WI38 (cell line): ENCODE measurements around the gene AVPR1B.
"Not testable (repeated sequence)": the region's sequence is repeated elsewhere in the genome, so short reads cannot be mapped to it uniquely, and the experiment has no call there.

Experiments
- H3K4me3 ChIP-seq: 2 replicates; pipeline ENCODE4 v1.5.1; 2011; ENCODE audit warnings: low read depth, mild to moderate bottlenecking, control low read depth, low read length
- TF ChIP-seq, protein P1 (sequence below): IDR thresholded peaks from 2 replicates; pipeline ENCODE4 v1.5.1; 2012; ENCODE audit warnings: low read depth, mild to moderate bottlenecking, control low read depth, low read length

Gene AVPR1B

DNA sequence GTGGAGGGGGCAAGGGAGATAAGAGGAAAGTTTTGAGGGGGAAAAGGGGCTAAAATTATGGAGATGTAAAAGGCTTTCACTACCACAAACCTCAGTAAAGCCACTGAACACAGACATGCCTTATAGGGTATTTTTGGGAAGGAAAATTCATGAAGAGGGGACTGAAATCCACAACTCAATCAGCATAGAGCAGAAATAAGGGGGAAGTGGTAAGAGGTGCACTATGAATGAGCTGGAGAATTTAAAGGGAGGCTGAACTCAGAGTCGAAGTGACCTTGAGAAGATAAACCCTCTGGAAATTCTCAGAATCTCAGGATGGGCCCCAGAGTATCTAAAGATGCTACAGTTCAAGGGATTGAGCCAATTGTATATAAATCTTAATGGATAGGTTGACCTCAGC is 48.9 kb downstream of the AVPR1B start:
- no peak overlapping the region for H3K4me3 ChIP-seq
- TF ChIP-seq, protein P1, sequence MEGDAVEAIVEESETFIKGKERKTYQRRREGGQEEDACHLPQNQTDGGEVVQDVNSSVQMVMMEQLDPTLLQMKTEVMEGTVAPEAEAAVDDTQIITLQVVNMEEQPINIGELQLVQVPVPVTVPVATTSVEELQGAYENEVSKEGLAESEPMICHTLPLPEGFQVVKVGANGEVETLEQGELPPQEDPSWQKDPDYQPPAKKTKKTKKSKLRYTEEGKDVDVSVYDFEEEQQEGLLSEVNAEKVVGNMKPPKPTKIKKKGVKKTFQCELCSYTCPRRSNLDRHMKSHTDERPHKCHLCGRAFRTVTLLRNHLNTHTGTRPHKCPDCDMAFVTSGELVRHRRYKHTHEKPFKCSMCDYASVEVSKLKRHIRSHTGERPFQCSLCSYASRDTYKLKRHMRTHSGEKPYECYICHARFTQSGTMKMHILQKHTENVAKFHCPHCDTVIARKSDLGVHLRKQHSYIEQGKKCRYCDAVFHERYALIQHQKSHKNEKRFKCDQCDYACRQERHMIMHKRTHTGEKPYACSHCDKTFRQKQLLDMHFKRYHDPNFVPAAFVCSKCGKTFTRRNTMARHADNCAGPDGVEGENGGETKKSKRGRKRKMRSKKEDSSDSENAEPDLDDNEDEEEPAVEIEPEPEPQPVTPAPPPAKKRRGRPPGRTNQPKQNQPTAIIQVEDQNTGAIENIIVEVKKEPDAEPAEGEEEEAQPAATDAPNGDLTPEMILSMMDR, result no peak

DNA sequence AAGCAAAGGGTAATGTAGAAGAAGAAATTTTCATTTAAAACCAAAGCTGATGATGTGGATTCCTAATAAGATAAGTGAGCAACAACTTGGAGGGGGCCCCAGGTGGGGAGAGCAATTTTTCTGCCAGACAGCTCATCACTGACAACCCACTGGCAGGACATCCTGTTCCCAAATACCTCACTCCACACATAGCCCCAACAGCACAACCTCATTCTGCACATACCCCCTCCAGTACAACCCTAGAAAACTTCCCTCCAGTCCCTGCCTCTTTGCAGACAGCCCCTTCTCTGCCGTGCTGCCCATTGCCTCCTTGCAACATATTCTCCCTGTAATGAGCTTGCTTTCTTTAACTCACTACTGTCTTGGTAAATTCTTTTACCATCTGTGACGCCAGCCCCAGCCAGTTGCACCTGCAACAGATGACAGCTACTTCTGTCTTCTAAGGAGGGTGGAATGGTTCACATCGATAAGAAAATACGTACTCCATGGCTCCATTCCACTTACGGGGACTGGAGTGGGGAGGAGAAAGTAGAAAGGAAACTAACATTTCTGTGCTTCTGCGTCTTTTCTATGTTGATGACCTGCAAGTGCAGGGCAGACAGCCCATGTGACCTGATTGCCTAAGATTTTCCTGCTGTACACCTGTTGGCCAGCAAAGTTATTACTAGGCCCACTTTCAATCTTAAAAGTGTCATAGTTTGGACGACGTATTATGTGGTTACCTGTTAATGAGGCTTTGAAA is 49.5 kb downstream of the AVPR1B start:
- no peak overlapping the region for H3K4me3 ChIP-seq
- TF ChIP-seq, protein P1, result no peak

DNA sequence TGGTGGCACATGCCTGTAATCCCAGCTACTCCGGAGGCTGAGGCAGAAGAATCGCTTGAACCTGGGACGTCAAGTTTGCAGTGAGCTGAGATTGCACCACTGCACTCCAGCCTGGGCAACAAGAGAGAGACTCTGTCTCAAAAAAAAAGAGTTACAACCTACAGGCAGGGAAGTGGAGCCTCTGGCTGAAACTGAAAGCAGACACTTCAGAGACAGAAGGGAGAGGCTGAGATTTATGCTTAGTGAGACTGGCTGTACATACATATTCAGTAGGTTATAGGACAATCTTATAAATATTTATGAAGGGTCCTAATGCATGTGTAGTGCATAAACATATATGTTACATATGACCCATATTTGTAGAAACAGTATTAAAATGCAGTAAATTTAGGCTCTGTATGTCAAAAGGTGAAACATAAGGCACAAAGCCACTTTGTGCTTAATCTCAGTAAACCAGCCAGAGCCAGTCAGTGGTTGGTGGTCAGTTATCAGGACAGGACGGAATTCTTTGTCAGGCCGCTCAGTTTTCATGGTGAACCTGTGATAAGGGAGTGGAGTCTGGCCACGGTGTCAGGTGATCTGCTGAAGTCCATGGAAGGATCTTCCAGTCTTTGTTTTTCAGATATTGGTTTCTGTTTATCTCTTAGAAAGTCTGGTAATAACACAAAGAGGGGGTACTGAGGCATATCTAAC is 50.6 kb downstream of the AVPR1B start:
- TF ChIP-seq, protein P1, result no peak
- H3K4me3 ChIP-seq, result no peak overlapping the region

DNA sequence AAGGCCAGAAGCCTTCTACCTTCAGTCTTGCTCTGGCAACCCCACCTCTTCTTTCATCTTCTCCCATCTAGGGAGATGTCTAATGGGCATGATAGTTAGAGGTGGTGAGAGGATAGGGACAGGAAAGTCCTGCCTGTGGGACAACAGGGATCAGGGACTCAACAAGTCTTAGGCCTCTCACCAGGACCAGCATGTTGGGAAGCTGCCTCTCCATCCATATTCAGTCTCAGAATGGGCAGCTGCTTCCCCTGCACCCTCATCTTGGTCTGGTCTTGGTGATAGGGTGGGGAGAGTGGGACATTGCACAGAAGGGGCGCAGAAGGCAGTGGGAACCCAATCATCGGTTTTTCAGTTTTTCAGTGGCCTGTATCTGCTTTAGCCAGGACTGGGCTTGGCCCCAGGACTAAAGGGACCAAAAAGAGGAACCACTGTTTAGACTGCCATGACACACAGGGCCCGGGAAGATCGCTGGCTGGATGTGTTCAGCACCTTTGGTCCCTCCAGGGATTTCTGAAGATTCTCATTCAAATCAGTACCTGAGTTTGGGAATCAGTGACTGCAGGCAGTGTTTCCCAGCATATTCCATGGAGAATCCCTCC is 51.5 kb downstream of the AVPR1B start:
- no peak overlapping the region for H3K4me3 ChIP-seq
- TF ChIP-seq, protein P1, result no peak

DNA sequence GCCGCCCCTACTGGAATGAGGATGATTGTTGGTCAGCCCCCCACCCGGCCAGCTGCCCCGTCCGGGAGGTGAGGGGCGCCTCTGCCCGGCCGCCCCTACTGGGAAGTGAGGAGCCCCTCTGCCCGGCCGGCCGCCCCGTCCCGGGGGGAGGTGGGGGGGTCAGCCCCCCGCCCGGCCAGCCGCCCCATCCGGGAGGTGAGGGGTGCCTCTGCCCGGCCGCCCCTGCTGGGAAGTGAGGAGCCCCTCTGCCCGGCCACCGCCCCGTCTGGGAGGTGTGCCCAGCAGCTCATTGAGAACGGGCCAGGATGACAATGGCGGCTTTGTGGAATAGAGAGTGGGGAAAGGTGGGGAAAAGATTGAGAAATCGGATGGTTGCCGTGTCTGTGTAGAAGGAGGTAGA is 52.7 kb downstream of the AVPR1B start:
- not testable (repeated sequence) for H3K4me3 ChIP-seq

DNA sequence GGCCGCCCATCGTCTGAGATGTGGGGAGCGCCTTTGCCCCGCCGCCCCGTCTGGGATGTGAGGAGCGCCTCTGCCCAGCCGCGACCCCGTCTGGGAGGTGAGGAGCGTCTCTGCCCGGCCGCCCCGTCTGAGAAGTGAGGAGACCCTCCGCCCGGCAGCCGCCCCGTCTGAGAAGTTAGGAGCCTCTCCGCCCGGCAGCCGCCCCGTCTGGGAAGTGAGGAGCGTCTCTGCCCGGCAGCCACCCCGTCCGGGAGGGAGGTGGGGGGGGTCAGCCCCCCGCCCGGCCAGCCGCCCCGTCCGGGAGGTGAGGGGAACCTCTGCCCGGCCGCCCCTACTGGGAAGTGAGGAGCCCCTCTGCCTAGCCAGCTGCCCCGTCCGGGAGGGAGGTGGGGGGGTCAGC is 53.2 kb downstream of the AVPR1B start:
- H3K4me3 ChIP-seq, result not testable (repeated sequence)

DNA sequence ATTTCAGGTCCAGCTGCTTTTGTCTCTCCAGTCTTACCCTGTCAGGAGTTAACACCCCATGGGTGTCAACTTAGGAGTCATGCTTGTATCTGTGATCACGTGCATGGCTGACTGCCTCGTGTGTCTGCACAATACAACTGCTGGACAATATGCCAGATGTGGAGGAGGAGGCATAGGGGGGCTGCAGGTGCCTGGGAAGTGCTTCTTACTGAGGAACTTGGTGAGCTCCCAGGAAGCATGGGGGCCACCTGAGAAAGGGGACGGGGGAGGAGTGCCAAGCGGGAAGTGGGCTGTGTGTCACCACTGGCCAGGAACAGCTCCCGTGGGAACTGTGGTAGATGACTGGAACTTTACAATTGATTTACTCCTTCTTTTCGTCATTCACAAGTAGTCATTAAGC is 54.7 kb downstream of the AVPR1B start:
- H3K4me3 ChIP-seq, result no peak overlapping the region
- TF ChIP-seq, protein P1, result no peak

DNA sequence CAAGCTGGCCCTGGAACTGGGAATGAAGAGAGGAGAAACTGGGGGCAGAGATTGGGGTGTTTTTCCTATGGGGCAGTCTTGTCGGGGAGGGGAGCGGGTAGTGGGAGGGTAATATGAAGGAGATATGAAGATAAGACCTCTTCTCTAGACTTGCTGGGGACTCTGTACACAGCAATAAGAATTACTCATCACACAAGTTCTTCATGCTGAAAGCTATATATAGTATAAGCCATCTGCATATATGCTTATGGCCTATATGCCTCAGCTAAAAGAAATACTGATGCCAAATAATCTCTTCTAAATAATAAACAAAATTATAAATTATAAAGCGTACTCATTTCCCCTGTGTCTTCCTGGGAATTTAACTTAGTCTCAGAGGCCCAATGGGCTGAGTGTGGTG is 56.3 kb downstream of the AVPR1B start:
- TF ChIP-seq, protein P1, result no peak
- no peak overlapping the region for H3K4me3 ChIP-seq
